A673 (cell line): Measurements from ENCODE around the gene ASAH2B. TPM values are rescaled to one million over a fixed set of nuclear protein-coding genes. Genes with fewer than 3 reads are reported as not detected.
"Not testable (repeated sequence)": the region's sequence is repeated elsewhere in the genome, so short reads cannot be mapped to it uniquely, and the experiment has no call there.

Source experiments
- Bru-seq: library from RNA; stranded (reverse); fragments of 400-500 nt; gene quantifications from one replicate; lab custom pipeline; 2021; lab: Mats Ljungman, UMichigan
- BruChase-seq, 2 experiments: library from RNA; stranded (reverse); fragments of 400-500 nt; gene quantifications; one replicate each; lab custom pipeline; 2021; lab: Mats Ljungman, UMichigan
- BruUV-seq: library from RNA; stranded (reverse); fragments of 400-500 nt; replicated peaks from 2 replicates; lab custom pipeline; 2021; lab: Mats Ljungman, UMichigan
- CTCF ChIA-PET: fragments of 300-600 bp; sonication (Branson Sonifier 250); formaldehyde crosslinking; loops from one replicate; lab custom pipeline; 2022; ENCODE audit warnings: antibody characterized with exemption; lab: Charles Lee
- POLR2A ChIA-PET: fragments of 300-600 bp; sonication (Branson Sonifier 250); formaldehyde crosslinking; loops from one replicate; lab custom pipeline; 2022; ENCODE audit warnings: antibody characterized with exemption; ENCODE audit not compliant: low non-redundant PET; lab: Charles Lee
- DNase-seq: peaks from one replicate; pipeline ENCODE4 v3.0.0-alpha.2; 2015; ENCODE audit warnings: low spot score
- H3K27ac ChIP-seq: fragments of 200-600 bp; sonication (generic); 2 replicates; pipeline ENCODE4 v1.5.1; 2016; ENCODE audit warnings: mixed run types, low read depth, mild to moderate bottlenecking, mixed read lengths, antibody characterized with exemption, low read length; ENCODE audit not compliant: poor library complexity, severe bottlenecking
- H3K27me3 ChIP-seq: fragments of 200-600 bp; sonication (generic); replicated peaks from 2 replicates; pipeline ENCODE4 v1.6.1; 2017; ENCODE audit warnings: mixed run types, low read depth, mild to moderate bottlenecking, mixed read lengths, antibody characterized with exemption, low read length; ENCODE audit not compliant: insufficient read depth, poor library complexity
- H3K36me3 ChIP-seq: fragments of 200-600 bp; sonication (generic); 2 replicates; pipeline ENCODE4 v1.6.1; 2016; ENCODE audit warnings: mixed run types, mild to moderate bottlenecking, mixed read lengths, antibody characterized with exemption, low read length; ENCODE audit not compliant: insufficient read depth, poor library complexity, severe bottlenecking
- H3K4me1 ChIP-seq: fragments of 200-600 bp; sonication (generic); 2 replicates; pipeline ENCODE4 v1.6.1; 2017; ENCODE audit warnings: mixed run types, mild to moderate bottlenecking, mixed read lengths, antibody characterized with exemption, low read length; ENCODE audit not compliant: insufficient read depth, poor library complexity, severe bottlenecking
- H3K4me3 ChIP-seq: fragments of 200-600 bp; sonication (generic); 2 replicates; pipeline ENCODE4 v1.5.1; 2016; ENCODE audit warnings: low read depth, mixed run types, mild to moderate bottlenecking, mixed read lengths, low read length; ENCODE audit not compliant: poor library complexity, severe bottlenecking
- H3K9me3 ChIP-seq: fragments of 200-600 bp; sonication (generic); 2 replicates; pipeline ENCODE4 v1.6.1; 2016; ENCODE audit warnings: mixed run types, low read depth, mild to moderate bottlenecking, mixed read lengths, antibody characterized with exemption, low read length; ENCODE audit not compliant: poor library complexity, severe bottlenecking
- CTCF ChIP-seq: fragments of 300-800, 200-600 bp; sonication (generic); conservative IDR thresholded peaks from 2 replicates; pipeline ENCODE4 v1.5.1; 2017; ENCODE audit warnings: low read depth, mild to moderate bottlenecking, antibody characterized with exemption, low read length, moderate library complexity, mixed read lengths
- EZH2 ChIP-seq: fragments of 200-600 bp; sonication (generic); IDR thresholded peaks from 2 replicates; pipeline ENCODE4 v1.6.1; 2017; ENCODE audit warnings: borderline replicate concordance, low read depth, mild to moderate bottlenecking, mixed read lengths, antibody characterized with exemption, low read length; ENCODE audit not compliant: poor library complexity, severe bottlenecking
- intact Hi-C: fragments of 100-400 bp; cut with micrococcal nuclease; formaldehyde crosslinking; loops from one replicate; pipeline ENCODE4 v1.10.0; 2022; ENCODE audit not compliant: unreplicated experiment
- long read RNA-seq: library from polyadenylated mRNA; stranded (forward); transcript quantifications from one replicate; pipeline ENCODE4 v2.0.0, GENCODE V29; 2022
- total RNA-seq: library from RNA; stranded (reverse); gene quantifications from 2 replicates; pipeline ENCODE4 v1.2.3, GENCODE V29; 2021

Gene ASAH2B
- total RNA-seq (5.3 and 6.8 TPM in 2 replicates), Bru-seq, nascent RNA (percentile 70 among the genes with signal in this experiment), BruChase-seq, experiment 1, labeled RNA remaining after a 2-hour chase (percentile 72 among the genes with signal in this experiment), BruChase-seq, experiment 2, labeled RNA remaining after a 6-hour chase (percentile 67 among the genes with signal in this experiment)
- long read RNA-seq, full-length matches to known transcripts, result 23 of 39 reads
- long read RNA-seq, partial matches to known transcripts, result 0 of 39 reads
- long read RNA-seq, other reads (novel, unspliced or antisense), result 16 of 39 reads

- POLR2A ChIA-PET, result no interaction called here
- Histone ChIP-seq H3K27ac (peak within 1 kb of the TSS; percentile 89), H3K36me3 (no peaks in the 10 kb centered on the region), H3K4me3 (peak within 1 kb of the TSS; percentile 89), H3K27me3 (no peaks in the 10 kb centered on the region), H3K4me1 (peaks cover 4% of the 10 kb centered on the region), H3K9me3 (no peaks in the 10 kb centered on the region)
- peak; percentile 94 for DNase-seq
- TSS peak; percentile 69 for BruUV-seq
- CTCF ChIA-PET, result no interaction called here
- no peak for TF ChIP-seq EZH2
- TF ChIP-seq CTCF, result no peak
- intact Hi-C loops, result no loop called here
Observed at GRCh38 chr10:50739618-50740292, at the start of gene ASAH2B. TSS of gene ASAH2B (plus strand) at chr10:50739936. CDS start at chr10:50745131, 5,195 bp downstream.

GRCh38 chr10:50697819-50698218 lies 41.9 kb upstream of the ASAH2B start:
- H3K27me3 ChIP-seq, CTCF ChIA-PET, H3K36me3 ChIP-seq, H3K9me3 ChIP-seq, intact Hi-C loops, DNase-seq, H3K4me3 ChIP-seq, H3K4me1 ChIP-seq, POLR2A ChIA-PET, H3K27ac ChIP-seq, BruUV-seq: not testable (repeated sequence)

GRCh38 chr10:50701947-50702346 lies 37.8 kb upstream of the ASAH2B start:
- H3K4me3 ChIP-seq, H3K9me3 ChIP-seq, H3K4me1 ChIP-seq, POLR2A ChIA-PET, H3K27me3 ChIP-seq, H3K36me3 ChIP-seq, H3K27ac ChIP-seq, DNase-seq, BruUV-seq, CTCF ChIA-PET, intact Hi-C loops: not testable (repeated sequence)

GRCh38 chr10:50702997-50703396 lies 36.7 kb upstream of the ASAH2B start:
- H3K4me1 ChIP-seq, H3K27ac ChIP-seq, H3K36me3 ChIP-seq, BruUV-seq, POLR2A ChIA-PET, H3K9me3 ChIP-seq, DNase-seq, H3K4me3 ChIP-seq, H3K27me3 ChIP-seq, CTCF ChIA-PET, intact Hi-C loops: not testable (repeated sequence)

GRCh38 chr10:50704436-50705079 lies 35.2 kb upstream of the ASAH2B start:
- H3K9me3 ChIP-seq, intact Hi-C loops, POLR2A ChIA-PET, H3K27me3 ChIP-seq, H3K27ac ChIP-seq, H3K4me1 ChIP-seq, H3K4me3 ChIP-seq, BruUV-seq, CTCF ChIA-PET, H3K36me3 ChIP-seq: not testable (repeated sequence)
- DNase-seq, result peak; percentile 6

GRCh38 chr10:50706006-50706405 lies 33.7 kb upstream of the ASAH2B start:
- POLR2A ChIA-PET, H3K27ac ChIP-seq, DNase-seq, BruUV-seq, CTCF ChIA-PET, H3K36me3 ChIP-seq, H3K27me3 ChIP-seq, H3K9me3 ChIP-seq, intact Hi-C loops, H3K4me3 ChIP-seq, H3K4me1 ChIP-seq: not testable (repeated sequence)
